NB4 (cell line): ENCODE measurements around the gene ARHGAP18.

Experiments
- DNase-seq: peaks from one replicate; pipeline ENCODE4 v3.0.0; 2010; ENCODE audit warnings: low read depth
- H3K4me3 ChIP-seq: one replicate; pipeline ENCODE4 v1.5.1; 2011; ENCODE audit warnings: mild to moderate bottlenecking, low read depth, low read length, moderate library complexity
- CTCF ChIP-seq: IDR thresholded peaks from one replicate; pipeline ENCODE4 v1.5.1; 2012; ENCODE audit warnings: low read depth, low read length
- MAX ChIP-seq: IDR thresholded peaks from 2 replicates; pipeline ENCODE4 v1.6.1; 2011; ENCODE audit warnings: low read depth, low read length
- MYC ChIP-seq: IDR thresholded peaks from 2 replicates; pipeline ENCODE4 v1.6.1; 2011; ENCODE audit warnings: low read depth, low read length
- POLR2A ChIP-seq: IDR thresholded peaks from 2 replicates; pipeline ENCODE4 v1.6.1; 2011; ENCODE audit warnings: mild to moderate bottlenecking; ENCODE audit not compliant: insufficient read length; ENCODE audit errors: extremely low read depth

The ARHGAP18 gene

GRCh38 chr6:129707882-129708495 is 2.0 kb downstream of the ARHGAP18 start:
- DNase-seq = no peak
- H3K4me3 ChIP-seq = no peak overlapping the region
- TF ChIP-seq MAX (no peak), MYC (no peak), POLR2A (no peak), CTCF (no peak)

GRCh38 chr6:129707028-129707427 is 2.9 kb downstream of the ARHGAP18 start:
- no peak for DNase-seq
- no peak overlapping the region for H3K4me3 ChIP-seq
- no peak for TF ChIP-seq POLR2A
- no peak for TF ChIP-seq CTCF
- no peak for TF ChIP-seq MYC
- TF ChIP-seq MAX = no peak

- DNase-seq = no peak
- TF ChIP-seq MAX = no peak
- TF ChIP-seq MYC = no peak
- no peak for TF ChIP-seq CTCF
- TF ChIP-seq POLR2A = no peak
Measured at GRCh38 chr6:129705212-129705611, 4.8 kb downstream of the ARHGAP18 start.

GRCh38 chr6:129704708-129705107 is 5.3 kb downstream of the ARHGAP18 start:
- H3K4me3 ChIP-seq = no peak overlapping the region
- DNase-seq = no peak
- TF ChIP-seq CTCF (no peak), POLR2A (no peak), MAX (no peak), MYC (no peak)

More at GRCh38 chr6:129705212-129705611, 4.8 kb downstream of the ARHGAP18 start:
- H3K4me3 ChIP-seq = no peak overlapping the region

- H3K4me3 ChIP-seq = no peak overlapping the region
- TF ChIP-seq POLR2A (no peak), MYC (no peak), MAX (no peak), CTCF (no peak)
- DNase-seq = no peak
Measured at GRCh38 chr6:129701721-129702455, 8.1 kb downstream of the ARHGAP18 start.
